ENCODE data around the gene POLD4. TPM values are rescaled to one million over a fixed set of nuclear protein-coding genes. Genes with fewer than 3 reads are reported as not detected.
A peak's percentile ranks its signal among the peaks of the same experiment; 100 is the strongest.

POLD4 gene
- total RNA-seq, 1 donor from 2014 or later: 69.3 TPM

DNA sequence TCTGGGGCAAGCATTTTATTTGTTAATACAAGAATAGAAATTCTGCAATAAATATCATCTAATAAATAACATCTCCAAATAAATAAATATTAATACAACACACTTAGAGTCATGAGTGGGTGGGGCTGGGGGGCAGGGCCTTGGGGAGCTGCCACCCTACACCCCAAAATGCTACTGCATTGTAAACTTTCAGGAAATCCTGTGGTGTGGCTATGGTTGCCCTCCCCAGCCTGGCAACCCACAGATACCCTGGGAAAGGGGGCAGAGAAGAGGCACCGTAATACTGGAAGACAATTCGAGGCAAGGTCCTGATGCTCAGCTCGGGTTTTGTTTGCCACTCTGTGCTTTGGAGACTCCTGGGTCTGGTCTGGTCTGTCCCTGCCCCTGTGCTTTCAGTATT is 10.8 kb upstream of the POLD4 start:
- no peak for TF ChIP-seq CTCF (IDR thresholded peaks at IDR 0.05)
- intact Hi-C loops (cut with DNase I): no loop called here
- H3K27me3 ChIP-seq: no peaks in the 10 kb centered on the region
- no peak overlapping the region for H3K4me3 ChIP-seq
- H3K4me1 ChIP-seq: peaks cover 31% of the 10 kb centered on the region
- ATAC-seq (no peak), DNase-seq (no peak)
- H3K36me3 ChIP-seq: no peaks in the 10 kb centered on the region
- H3K27ac ChIP-seq: no peak overlapping the region
- H3K9me3 ChIP-seq: no peaks in the 10 kb centered on the region

- H3K27ac ChIP-seq: peak overlapping the region; percentile 99
- no peak for DNase-seq
- intact Hi-C loops (cut with DNase I): no loop called here
- no peak for TF ChIP-seq CTCF (IDR thresholded peaks at IDR 0.05)
- no peaks in the 10 kb centered on the region for H3K9me3 ChIP-seq
- H3K27me3 ChIP-seq: no peaks in the 10 kb centered on the region
- H3K36me3 ChIP-seq: no peaks in the 10 kb centered on the region
- H3K4me1 ChIP-seq: peaks cover 42% of the 10 kb centered on the region
- H3K4me3 ChIP-seq: no peak overlapping the region
- no peak for ATAC-seq
These were observed 4.7 kb upstream of the POLD4 start for GRCh38 chr11:67357831-67358670.

GRCh38 chr11:67356864-67357561 is 3.7 kb upstream of the POLD4 start:
- peak; percentile 88 for TF ChIP-seq CTCF (IDR thresholded peaks at IDR 0.05)
- Histone ChIP-seq H3K4me3 (no peak overlapping the region), H3K9me3 (no peaks in the 10 kb centered on the region), H3K4me1 (peaks cover 50% of the 10 kb centered on the region), H3K36me3 (no peaks in the 10 kb centered on the region), H3K27me3 (no peaks in the 10 kb centered on the region), H3K27ac (peak overlapping the region; percentile 99)
- intact Hi-C loops (cut with DNase I): no loop called here
- DNase-seq (peak; percentile 79), ATAC-seq (peak; percentile 59)

DNA sequence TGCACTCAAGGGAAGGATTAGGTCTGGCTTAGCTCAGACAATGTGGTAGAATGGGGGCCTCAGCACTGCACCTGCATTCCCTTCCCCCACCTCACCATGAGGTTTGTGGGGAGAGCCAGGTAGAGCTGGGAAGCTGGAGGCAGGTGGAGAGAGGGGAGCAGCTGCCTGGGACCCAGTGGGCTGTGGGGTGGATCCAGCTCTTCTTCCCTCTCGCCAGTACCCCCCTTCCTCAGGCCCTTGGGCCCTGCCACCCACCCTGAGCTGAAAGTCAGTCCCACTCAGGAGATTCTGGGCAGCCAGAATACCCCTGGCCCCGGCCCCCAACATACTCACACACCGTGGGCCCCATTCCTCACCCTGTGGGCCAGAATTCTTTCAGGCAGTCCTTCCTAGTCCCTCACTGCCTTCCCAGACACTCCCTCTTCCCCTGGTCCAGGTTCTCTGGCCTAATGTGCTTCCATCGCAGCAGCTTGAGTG is 3.1 kb upstream of the POLD4 start:
- DNase-seq (peak; percentile 47), ATAC-seq (no peak)
- Histone ChIP-seq H3K4me1 (peaks cover 56% of the 10 kb centered on the region), H3K36me3 (no peaks in the 10 kb centered on the region), H3K27ac (peak overlapping the region; percentile 99), H3K27me3 (no peaks in the 10 kb centered on the region), H3K4me3 (no peak overlapping the region), H3K9me3 (no peaks in the 10 kb centered on the region)
- intact Hi-C loops (cut with DNase I): no loop called here
- TF ChIP-seq CTCF (IDR thresholded peaks at IDR 0.05): no peak

DNA sequence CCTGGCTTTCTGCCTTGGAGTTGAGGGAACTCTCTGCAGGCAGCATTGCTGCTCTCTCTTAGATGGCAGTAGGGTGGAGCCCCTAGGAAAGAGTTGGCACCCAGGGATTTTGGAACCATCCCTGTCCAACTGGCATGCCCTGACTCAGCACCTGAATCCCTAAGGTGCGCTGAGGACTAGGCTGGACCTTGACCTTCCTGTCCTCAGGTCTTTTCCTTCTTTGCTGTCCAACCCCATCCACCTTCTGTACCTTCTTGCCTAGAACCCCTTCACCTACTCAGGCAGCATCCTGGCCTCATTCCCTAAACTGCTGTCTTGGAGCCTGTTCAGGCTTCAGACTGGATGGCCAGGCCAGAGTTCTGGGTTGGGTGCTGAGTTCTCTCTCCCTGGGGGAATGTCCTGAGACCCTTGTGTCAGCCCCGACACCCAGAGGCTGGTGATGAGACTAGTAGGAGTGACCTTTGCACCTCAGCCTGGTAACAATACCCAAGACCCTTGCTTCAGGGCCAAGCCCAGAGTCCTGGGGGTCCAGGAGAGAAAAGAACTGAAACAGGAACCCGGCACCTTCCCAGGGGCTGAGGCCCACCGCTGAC is 2.5 kb upstream of the POLD4 start:
- H3K36me3 ChIP-seq: no peaks in the 10 kb centered on the region
- TF ChIP-seq CTCF (IDR thresholded peaks at IDR 0.05): no peak
- H3K9me3 ChIP-seq: no peaks in the 10 kb centered on the region
- H3K4me3 ChIP-seq: no peak overlapping the region
- intact Hi-C loops (cut with DNase I): no loop called here
- ATAC-seq: no peak
- no peak for DNase-seq
- peak overlapping the region; percentile 99 for H3K27ac ChIP-seq
- no peaks in the 10 kb centered on the region for H3K27me3 ChIP-seq
- H3K4me1 ChIP-seq: peaks cover 61% of the 10 kb centered on the region
